IMR-90 (cell line): ENCODE measurements around the gene SPAG7. TPM values are rescaled to one million over a fixed set of nuclear protein-coding genes. Genes with fewer than 3 reads are reported as not detected.

ENCODE experiments used
- ATAC-seq: fragments of 200-7000 bp; cut with Tn5 transposase; 2 replicates; pipeline ENCODE4 v1.9.1; 2020; ENCODE audit warnings: low read depth, mild to moderate bottlenecking, moderate library complexity
- BruUV-seq: library from RNA; stranded (reverse); fragments of 400-500 nt; replicated peaks from 2 replicates; lab custom pipeline; 2021; lab: Mats Ljungman, UMichigan
- CTCF ChIA-PET: fragments of 300-600 bp; formaldehyde crosslinking; extraction: SDS; loops from one replicate; lab custom pipeline; 2021; ENCODE audit warnings: antibody characterized with exemption; lab: Yijun Ruan, JAX
- POLR2A ChIA-PET: fragments of 300-600 bp; sonication (Branson Sonifier 250); formaldehyde crosslinking; loops from one replicate; lab custom pipeline; 2022; ENCODE audit warnings: antibody characterized with exemption; ENCODE audit not compliant: unreplicated experiment; lab: Charles Lee
- DNase-seq: peaks from one replicate; pipeline ENCODE4 v3.0.0; 2013
- H2AFZ ChIP-seq: replicated peaks from 2 replicates; pipeline ENCODE3; 2013; ENCODE audit warnings: low read length, mild to moderate bottlenecking; ENCODE audit not compliant: poor library complexity
- H2AK5ac ChIP-seq: 2 replicates; pipeline ENCODE4 v1.6.1; 2013; ENCODE audit warnings: low read depth, low read length, inconsistent platforms
- H2AK9ac ChIP-seq: replicated peaks from 2 replicates; pipeline ENCODE3; 2013; ENCODE audit warnings: mild to moderate bottlenecking, low read depth, low read length, moderate library complexity; ENCODE audit not compliant: poor library complexity
- H2BK120ac ChIP-seq: 2 replicates; pipeline ENCODE4 v1.6.1; 2013; ENCODE audit warnings: low read depth, low read length, inconsistent platforms
- H2BK15ac ChIP-seq: 3 replicates; pipeline ENCODE4 v1.6.1; 2013; ENCODE audit warnings: low read depth, low read length, inconsistent platforms
- H2BK20ac ChIP-seq: 2 replicates; pipeline ENCODE4 v1.6.1; 2013; ENCODE audit warnings: low read depth, mild to moderate bottlenecking, inconsistent platforms, low read length, moderate library complexity
- H2BK5ac ChIP-seq: 2 replicates; pipeline ENCODE4 v1.6.1; 2013; ENCODE audit warnings: mild to moderate bottlenecking, low read depth, low read length, inconsistent platforms; ENCODE audit not compliant: poor library complexity, severe bottlenecking
- H3K14ac ChIP-seq: replicated peaks from 2 replicates; pipeline ENCODE4 v1.6.1; 2013; ENCODE audit warnings: low read depth, low read length, inconsistent platforms
- H3K18ac ChIP-seq: 2 replicates; pipeline ENCODE4 v1.6.1; 2013; ENCODE audit warnings: low read depth, low read length, control low read depth
- H3K23ac ChIP-seq: 2 replicates; pipeline ENCODE4 v1.6.1; 2013; ENCODE audit warnings: low read depth, low read length, inconsistent platforms
- H3K27ac ChIP-seq: 2 replicates; pipeline ENCODE4 v1.5.1; 2013; ENCODE audit warnings: mild to moderate bottlenecking, control low read depth, low read length; ENCODE audit not compliant: insufficient read depth
- H3K27me3 ChIP-seq: 2 replicates; pipeline ENCODE4 v1.6.1; 2013; ENCODE audit warnings: low read length; ENCODE audit not compliant: control insufficient read depth, insufficient read depth
- H3K36me3 ChIP-seq: 2 replicates; pipeline ENCODE4 v1.6.1; 2013; ENCODE audit warnings: low read length, mixed read lengths; ENCODE audit not compliant: control insufficient read depth, insufficient read depth
- H3K4ac ChIP-seq: 2 replicates; pipeline ENCODE4 v1.6.1; 2013; ENCODE audit warnings: low read depth, low read length, inconsistent platforms
- H3K4me1 ChIP-seq: 2 replicates; pipeline ENCODE4 v1.6.1; 2013; ENCODE audit warnings: low read length, mixed read lengths; ENCODE audit not compliant: control insufficient read depth, insufficient read depth
- H3K4me2 ChIP-seq: 2 replicates; pipeline ENCODE4 v1.6.1; 2013; ENCODE audit warnings: low read depth, mild to moderate bottlenecking, control low read depth, low read length, moderate library complexity
- H3K4me3 ChIP-seq: 2 replicates; pipeline ENCODE4 v1.5.1; 2013; ENCODE audit warnings: low read depth, mild to moderate bottlenecking, control low read depth, low read length, moderate library complexity; ENCODE audit not compliant: insufficient read depth
- H3K56ac ChIP-seq: 2 replicates; pipeline ENCODE4 v1.6.1; 2013; ENCODE audit warnings: low read length, inconsistent platforms; ENCODE audit not compliant: insufficient read depth; ENCODE audit errors: extremely low read depth
- H3K79me1 ChIP-seq, 2 experiments: 2 replicates each; pipeline ENCODE4 v1.6.1; 2013; ENCODE audit warnings: low read length in 2 of 2, inconsistent platforms in 1 of 2, low read depth in 1 of 2
- H3K9ac ChIP-seq: 2 replicates; pipeline ENCODE4 v1.6.1; 2013; ENCODE audit warnings: low read depth, low read length, control low read depth
- H3K9me1 ChIP-seq: 2 replicates; pipeline ENCODE4 v1.6.1; 2013; ENCODE audit warnings: low read length, inconsistent platforms; ENCODE audit not compliant: insufficient read depth
- H3K9me3 ChIP-seq: 2 replicates; pipeline ENCODE4 v1.6.1; 2013; ENCODE audit warnings: low read length; ENCODE audit not compliant: control insufficient read depth, insufficient read depth
- H4K20me1 ChIP-seq: 2 replicates; pipeline ENCODE4 v1.6.1; 2013; ENCODE audit warnings: low read length, inconsistent platforms; ENCODE audit not compliant: insufficient read depth
- H4K5ac ChIP-seq: 2 replicates; pipeline ENCODE4 v1.6.1; 2013; ENCODE audit warnings: mild to moderate bottlenecking, low read depth, low read length, control low read depth
- H4K8ac ChIP-seq, 2 experiments: 2 replicates each; pipeline ENCODE4 v1.6.1; 2013; ENCODE audit warnings: low read depth in 2 of 2, low read length in 2 of 2, control low read depth in 1 of 2, inconsistent platforms in 1 of 2
- H4K91ac ChIP-seq: 2 replicates; pipeline ENCODE4 v1.6.1; 2013; ENCODE audit warnings: low read depth, low read length, inconsistent platforms; ENCODE audit not compliant: insufficient read depth
- BHLHE40 ChIP-seq: fragments of 150-350 bp; IDR thresholded peaks from 2 replicates; pipeline ENCODE4 v1.6.1; 2016; ENCODE audit warnings: mild to moderate bottlenecking, low read depth, low read length
- CEBPB ChIP-seq: IDR thresholded peaks from 2 replicates; pipeline ENCODE4 v1.6.1; 2012; ENCODE audit warnings: low read depth, low read length, improper control_type of control experiment
- CHD1 ChIP-seq: IDR thresholded peaks from 2 replicates; pipeline ENCODE4 v1.6.1; 2012; ENCODE audit warnings: low read depth, low read length, improper control_type of control experiment
- ELK1 ChIP-seq: fragments of 150-350 bp; IDR thresholded peaks from 2 replicates; pipeline ENCODE4 v1.6.1; 2016; ENCODE audit warnings: low read depth, mild to moderate bottlenecking, low read length, moderate library complexity, borderline replicate concordance
- FOS ChIP-seq: fragments of 150-350 bp; IDR thresholded peaks from 2 replicates; pipeline ENCODE4 v1.6.1; 2016; ENCODE audit warnings: low read depth, low read length
- MAFK ChIP-seq: IDR thresholded peaks from 2 replicates; pipeline ENCODE4 v1.6.1; 2012; ENCODE audit warnings: low read depth, low read length, improper control_type of control experiment
- MAZ ChIP-seq: IDR thresholded peaks from 2 replicates; pipeline ENCODE4 v1.6.1; 2012; ENCODE audit warnings: low read depth, mild to moderate bottlenecking, low read length, improper control_type of control experiment, moderate library complexity, borderline replicate concordance
- MXI1 ChIP-seq: IDR thresholded peaks from 2 replicates; pipeline ENCODE4 v1.6.1; 2012; ENCODE audit warnings: low read depth, mild to moderate bottlenecking, low read length, moderate library complexity, borderline replicate concordance
- NFE2L2 ChIP-seq: fragments of 150-350 bp; IDR thresholded peaks from 2 replicates; pipeline ENCODE4 v1.6.1; 2016; ENCODE audit warnings: low read depth, mild to moderate bottlenecking, low read length
- POLR2A ChIP-seq: IDR thresholded peaks from 2 replicates; pipeline ENCODE4 v1.6.1; 2012; ENCODE audit warnings: mild to moderate bottlenecking, low read depth, low read length
- RAD21 ChIP-seq: IDR thresholded peaks from 2 replicates; pipeline ENCODE4 v1.6.1; 2012; ENCODE audit warnings: low read length, improper control_type of control experiment
- RCOR1 ChIP-seq: IDR thresholded peaks from 2 replicates; pipeline ENCODE4 v1.6.1; 2012; ENCODE audit warnings: mild to moderate bottlenecking, low read length, improper control_type of control experiment; ENCODE audit not compliant: insufficient replicate concordance
- RFX5 ChIP-seq: IDR thresholded peaks from 2 replicates; pipeline ENCODE4 v1.8.0; 2012; ENCODE audit warnings: low read depth, mild to moderate bottlenecking, low read length, moderate library complexity
- SMC3 ChIP-seq: fragments of 150-350 bp; IDR thresholded peaks from 2 replicates; pipeline ENCODE4 v1.6.1; 2016; ENCODE audit warnings: low read depth, mild to moderate bottlenecking, antibody characterized with exemption, low read length, moderate library complexity
- WGBS, 2 experiments: methylation state at CpG; one replicate each; pipeline versions ENCODE4 v1.1.5 to v1.1.7; 2013; ENCODE audit warnings: missing lambda C conversion rate in 2 of 2; ENCODE audit not compliant: insufficient read length in 1 of 2; ENCODE audit errors: extremely low coverage in 2 of 2; 5-methylcytosine and 5-hydroxymethylcytosine counted together
- dilution Hi-C: fragments of 300-500 bp; cut with HindIII; formaldehyde crosslinking; loops from one replicate; pipeline ENCODE4 v1.14.3; 2018; ENCODE audit warnings: low sequenced_read_pairs; ENCODE audit not compliant: unreplicated experiment
- in situ Hi-C: fragments of 300-500 bp; cut with MboI; formaldehyde crosslinking; loops from 3 replicates; pipeline ENCODE4 v1.14.3; 2019; ENCODE audit warnings: low sequenced_read_pairs, inconsistent platforms, mixed read lengths
- intact Hi-C: fragments of 100-400 bp; cut with micrococcal nuclease; formaldehyde crosslinking; loops from 2 replicates; pipeline ENCODE4 v1.10.0; 2022
- polyA plus RNA-seq, 3 experiments: library from polyadenylated mRNA; depleted of rRNA; stranded (reverse); fragments of >200 nt; gene quantifications; 2 replicates each; pipeline ENCODE4 v1.2.3, GENCODE V29; 2012; ENCODE audit warnings: low replicate concordance in 1 of 3
- total RNA-seq: library from RNA; depleted of rRNA; stranded (reverse); fragments of >200 nt; gene quantifications from 2 replicates; pipeline ENCODE4 v1.2.3, GENCODE V29; 2012
- TF ChIP-seq, protein P1 (sequence below): conservative IDR thresholded peaks from 2 replicates; pipeline ENCODE4 v1.5.1; 2012; ENCODE audit warnings: mild to moderate bottlenecking, low read depth, low read length, improper control_type of control experiment
- TF ChIP-seq, protein P2 (sequence below): fragments of 150-350 bp; IDR thresholded peaks from 2 replicates; pipeline ENCODE4 v1.6.1; 2017; ENCODE audit warnings: mild to moderate bottlenecking, antibody characterized with exemption, low read length, low read depth

SPAG7 gene
- total and polyA plus RNA-seq, 2 of the 4 experiments (the other 2 are of a cell fraction): 50.2 to 108 TPM

GRCh38 chr17:4937553-4937952, 30.1 kb downstream of the SPAG7 start:
- no TSS peak for BruUV-seq
- Histone ChIP-seq H3K4ac (no peak overlapping the region), H3K18ac (no peak overlapping the region), H3K23ac (no peak overlapping the region), H3K9me1 (peaks cover 17% of the 10 kb centered on the region), H2BK20ac (no peak overlapping the region), H3K36me3 (peaks cover 22% of the 10 kb centered on the region), H3K4me1 (peaks cover 14% of the 10 kb centered on the region), H2AFZ (no peak overlapping the region), H3K79me1 (peaks cover 17 to 37% of the 10 kb centered on the region in 2 experiments; a peak in 3 of 4 replicates), H3K9me3 (no peaks in the 10 kb centered on the region), H3K14ac (no peak overlapping the region), H2BK120ac (no peak overlapping the region), H3K56ac (no peak overlapping the region), H3K4me3 (no peak overlapping the region), H3K27me3 (no peaks in the 10 kb centered on the region), H3K9ac (no peak overlapping the region), H4K20me1 (peaks cover 13% of the 10 kb centered on the region; the same call in 1 of the 2 replicates), H2BK15ac (no peak overlapping the region), H2BK5ac (no peak overlapping the region), H3K4me2 (no peak overlapping the region), H4K8ac (no peak overlapping the region), H4K5ac (no peak overlapping the region), H2AK5ac (no peak overlapping the region), H2AK9ac (no peak overlapping the region), H4K91ac (no peak overlapping the region), H3K27ac (no peak overlapping the region)
- ChIA-PET POLR2A (no interaction called here), CTCF (no interaction called here)
- in situ Hi-C loops: no loop called here
- TF ChIP-seq RAD21 (no peak), SMC3 (no peak), CHD1 (no peak), BHLHE40 (no peak), POLR2A (no peak), NFE2L2 (no peak), FOS (no peak), MAZ (no peak), ELK1 (no peak), RCOR1 (no peak), RFX5 (no peak), CEBPB (no peak), MXI1 (no peak), MAFK (no peak)
- TF ChIP-seq, protein P1, sequence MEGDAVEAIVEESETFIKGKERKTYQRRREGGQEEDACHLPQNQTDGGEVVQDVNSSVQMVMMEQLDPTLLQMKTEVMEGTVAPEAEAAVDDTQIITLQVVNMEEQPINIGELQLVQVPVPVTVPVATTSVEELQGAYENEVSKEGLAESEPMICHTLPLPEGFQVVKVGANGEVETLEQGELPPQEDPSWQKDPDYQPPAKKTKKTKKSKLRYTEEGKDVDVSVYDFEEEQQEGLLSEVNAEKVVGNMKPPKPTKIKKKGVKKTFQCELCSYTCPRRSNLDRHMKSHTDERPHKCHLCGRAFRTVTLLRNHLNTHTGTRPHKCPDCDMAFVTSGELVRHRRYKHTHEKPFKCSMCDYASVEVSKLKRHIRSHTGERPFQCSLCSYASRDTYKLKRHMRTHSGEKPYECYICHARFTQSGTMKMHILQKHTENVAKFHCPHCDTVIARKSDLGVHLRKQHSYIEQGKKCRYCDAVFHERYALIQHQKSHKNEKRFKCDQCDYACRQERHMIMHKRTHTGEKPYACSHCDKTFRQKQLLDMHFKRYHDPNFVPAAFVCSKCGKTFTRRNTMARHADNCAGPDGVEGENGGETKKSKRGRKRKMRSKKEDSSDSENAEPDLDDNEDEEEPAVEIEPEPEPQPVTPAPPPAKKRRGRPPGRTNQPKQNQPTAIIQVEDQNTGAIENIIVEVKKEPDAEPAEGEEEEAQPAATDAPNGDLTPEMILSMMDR: no peak
- TF ChIP-seq, protein P2, sequence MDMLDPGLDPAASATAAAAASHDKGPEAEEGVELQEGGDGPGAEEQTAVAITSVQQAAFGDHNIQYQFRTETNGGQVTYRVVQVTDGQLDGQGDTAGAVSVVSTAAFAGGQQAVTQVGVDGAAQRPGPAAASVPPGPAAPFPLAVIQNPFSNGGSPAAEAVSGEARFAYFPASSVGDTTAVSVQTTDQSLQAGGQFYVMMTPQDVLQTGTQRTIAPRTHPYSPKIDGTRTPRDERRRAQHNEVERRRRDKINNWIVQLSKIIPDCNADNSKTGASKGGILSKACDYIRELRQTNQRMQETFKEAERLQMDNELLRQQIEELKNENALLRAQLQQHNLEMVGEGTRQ: no peak
- WGBS, 2 experiments: 90% methylated on average over 2 of the region's 16 CpGs; no CpG with 5 or more reads in 1 of the 2 experiments
- dilution Hi-C loops: no loop called here
- ATAC-seq: no peak
- intact Hi-C loops: no loop called here
- no peak for DNase-seq
